ENCODE results near the gene TRIOBP. TPM values are rescaled to one million over a fixed set of nuclear protein-coding genes. Genes with fewer than 3 reads are reported as not detected.
"Not testable (repeated sequence)": the region's sequence is repeated elsewhere in the genome, so short reads cannot be mapped to it uniquely, and the experiment has no call there.

Gene TRIOBP
- polyA plus RNA-seq, 1 donor from 2014 or later = 16.1 TPM

DNA sequence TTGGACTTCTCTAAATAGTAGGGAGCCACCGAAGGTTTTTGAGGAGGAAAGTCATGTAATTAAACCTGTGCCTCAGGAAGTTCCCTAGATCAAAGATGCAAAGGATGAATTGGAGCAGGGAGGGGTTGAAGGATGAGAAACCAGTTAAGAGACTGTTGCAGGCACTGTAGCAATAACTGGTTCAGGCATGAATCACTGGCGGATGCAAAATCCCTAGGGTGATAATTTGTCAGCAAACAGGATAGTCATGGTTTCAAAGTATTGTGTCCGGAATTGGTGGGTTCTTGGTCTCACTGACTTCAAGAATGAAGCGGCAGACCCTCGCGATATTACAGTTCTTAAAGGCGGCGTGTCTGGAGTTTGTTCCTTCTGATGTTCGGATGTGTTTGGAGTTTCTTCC lies 19.9 kb downstream of the TRIOBP start:
- Mint-ChIP-seq H3K27ac (no peak overlapping the region), H3K9me3 (peaks cover 0 to 2% (median 0%) of the 10 kb centered on the region in 3 donors), H3K27me3 (no peaks in the 10 kb centered on the region), H3K4me1 (peaks cover 0 to 2% (median 0%) of the 10 kb centered on the region in 3 donors), H3K4me3 (no peak overlapping the region), H3K36me3 (peaks cover 5% of the 10 kb centered on the region)

DNA sequence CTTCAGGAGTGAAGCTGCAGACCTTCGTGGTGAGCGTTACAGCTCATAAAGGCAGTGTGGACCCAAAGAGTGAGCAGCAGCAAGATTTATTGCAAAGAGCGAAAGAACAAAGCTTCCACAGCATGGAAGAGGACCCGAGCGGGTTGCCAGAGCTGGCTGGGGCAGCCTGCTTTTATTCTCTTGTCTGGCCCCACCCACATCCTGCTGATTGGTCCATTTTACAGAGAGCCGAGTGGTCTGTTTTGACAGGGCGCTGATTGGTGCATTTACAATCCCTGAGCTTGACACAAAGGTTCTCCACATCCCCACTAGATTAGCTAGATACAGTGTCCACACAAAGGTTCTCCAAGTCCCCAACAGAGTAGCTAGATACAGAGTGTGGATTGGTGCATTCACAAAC lies 20.4 kb downstream of the TRIOBP start:
- not testable (repeated sequence) for H3K9me3 Mint-ChIP-seq, H3K4me1 Mint-ChIP-seq, H3K27ac Mint-ChIP-seq, H3K27me3 Mint-ChIP-seq, H3K36me3 Mint-ChIP-seq, H3K4me3 Mint-ChIP-seq

DNA sequence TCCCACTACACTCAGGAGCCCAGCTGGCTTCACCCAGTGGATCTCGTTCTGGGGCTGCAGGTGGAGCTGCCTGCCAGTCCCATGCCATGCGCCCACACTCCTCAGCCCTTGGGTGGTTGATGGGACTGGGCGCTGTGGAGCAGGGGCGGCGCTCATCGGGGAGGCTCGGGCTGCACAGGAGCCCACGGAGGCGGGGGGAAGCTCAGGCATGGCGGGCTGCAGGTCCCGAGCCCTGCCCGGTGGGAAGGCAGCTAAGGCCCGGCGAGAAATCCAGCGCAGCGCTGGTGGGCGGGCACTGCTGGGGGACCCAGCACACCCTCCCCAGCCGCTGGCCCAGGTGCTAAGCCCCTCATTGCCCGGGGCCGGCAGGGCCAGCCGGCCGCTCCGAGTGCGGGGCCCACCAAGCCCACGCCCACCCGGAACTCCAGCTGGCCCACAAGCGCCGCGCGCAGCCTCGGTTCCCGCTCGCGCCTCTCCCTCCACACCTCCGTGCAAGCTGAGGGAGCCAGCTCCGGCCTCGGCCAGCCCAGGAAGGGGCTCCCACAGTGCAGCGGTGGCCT lies 21.0 kb downstream of the TRIOBP start:
- H3K4me3 Mint-ChIP-seq, H3K36me3 Mint-ChIP-seq, H3K9me3 Mint-ChIP-seq, H3K27me3 Mint-ChIP-seq, H3K27ac Mint-ChIP-seq, H3K4me1 Mint-ChIP-seq: not testable (repeated sequence)

DNA sequence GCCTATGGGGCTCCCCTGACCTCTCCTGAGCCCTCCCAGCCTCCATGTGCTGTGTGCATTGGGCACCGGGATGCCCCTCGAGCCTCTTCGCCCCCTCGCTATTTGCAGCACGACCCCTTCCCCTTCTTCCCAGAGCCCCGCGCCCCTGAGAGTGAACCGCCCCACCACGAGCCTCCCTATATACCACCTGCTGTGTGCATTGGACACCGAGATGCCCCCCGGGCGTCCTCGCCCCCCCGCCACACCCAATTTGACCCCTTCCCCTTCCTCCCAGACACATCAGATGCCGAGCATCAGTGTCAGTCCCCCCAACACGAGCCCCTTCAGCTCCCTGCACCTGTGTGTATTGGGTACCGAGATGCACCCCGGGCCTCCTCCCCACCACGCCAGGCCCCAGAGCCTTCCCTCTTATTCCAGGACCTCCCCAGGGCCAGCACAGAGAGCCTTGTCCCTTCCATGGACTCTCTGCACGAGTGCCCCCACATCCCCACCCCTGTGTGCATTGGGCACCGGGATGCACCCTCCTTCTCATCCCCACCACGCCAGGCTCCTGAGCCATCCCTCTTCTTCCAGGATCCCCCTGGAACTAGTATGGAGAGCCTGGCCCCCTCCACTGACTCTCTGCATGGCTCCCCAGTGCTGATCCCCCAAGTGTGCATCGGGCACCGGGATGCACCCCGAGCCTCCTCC lies 28.8 kb downstream of the TRIOBP start:
- Mint-ChIP-seq H3K27me3 (no peaks in the 10 kb centered on the region), H3K9me3 (no peaks in the 10 kb centered on the region), H3K27ac (no peak overlapping the region), H3K4me3 (no peak overlapping the region), H3K4me1 (peaks cover 0 to 3% (median 0%) of the 10 kb centered on the region in 3 donors), H3K36me3 (no peaks in the 10 kb centered on the region)

DNA sequence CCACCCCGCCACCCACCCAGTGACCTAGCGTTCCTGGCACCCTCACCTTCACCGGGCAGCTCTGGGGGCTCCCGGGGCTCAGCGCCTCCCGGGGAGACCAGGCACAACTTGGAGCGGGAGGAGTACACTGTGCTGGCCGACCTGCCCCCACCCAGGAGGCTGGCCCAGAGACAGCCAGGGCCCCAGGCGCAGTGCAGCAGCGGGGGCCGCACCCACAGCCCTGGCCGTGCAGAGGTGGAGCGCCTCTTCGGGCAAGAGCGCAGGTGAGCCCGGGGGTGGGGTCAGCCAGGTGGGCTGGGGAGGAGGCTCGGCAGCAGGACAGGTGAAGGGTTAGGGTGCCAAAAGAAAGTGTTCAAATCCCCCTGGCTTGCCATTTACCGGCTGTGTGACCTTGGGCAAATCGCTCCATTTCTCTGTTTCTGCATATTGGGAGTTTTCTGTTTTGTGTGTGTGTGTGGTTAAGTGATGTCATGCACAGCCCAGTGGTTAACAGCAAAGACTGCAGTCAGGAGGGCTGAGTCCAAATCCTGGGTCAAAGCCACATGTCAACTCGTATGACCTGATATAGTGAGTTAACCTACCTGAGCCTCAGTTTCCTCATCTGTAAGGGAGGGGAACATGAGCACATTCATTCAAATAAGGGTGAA lies 29.5 kb downstream of the TRIOBP start:
- Mint-ChIP-seq H3K27me3 (no peaks in the 10 kb centered on the region), H3K27ac (no peak overlapping the region), H3K4me1 (peaks cover 0 to 3% (median 0%) of the 10 kb centered on the region in 3 donors), H3K4me3 (peak overlapping the region in 1 of 4 donors; percentile 7), H3K36me3 (no peaks in the 10 kb centered on the region), H3K9me3 (no peaks in the 10 kb centered on the region)

DNA sequence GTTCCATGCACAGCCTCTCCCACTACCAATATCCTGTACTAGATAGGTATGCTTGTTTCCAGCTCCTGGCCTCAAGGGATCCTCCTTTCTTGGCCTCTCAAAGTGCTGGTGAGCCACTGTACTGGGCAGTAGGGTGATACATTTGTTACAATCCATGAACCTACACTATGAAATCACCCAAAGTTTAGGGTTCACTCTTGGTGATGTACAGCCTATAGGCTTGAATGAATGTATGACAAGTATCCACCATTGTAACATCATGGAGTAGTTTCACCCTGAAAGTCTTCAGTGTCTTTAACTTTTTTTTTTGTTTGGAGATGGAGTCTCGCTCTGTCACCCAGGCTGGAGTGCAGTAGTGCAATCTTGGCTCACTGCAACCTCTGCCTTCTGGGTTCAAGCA lies 31.8 kb downstream of the TRIOBP start:
- H3K36me3 Mint-ChIP-seq = no peaks in the 10 kb centered on the region
- H3K27me3 Mint-ChIP-seq = no peaks in the 10 kb centered on the region
- no peaks in the 10 kb centered on the region for H3K9me3 Mint-ChIP-seq
- no peak overlapping the region for H3K27ac Mint-ChIP-seq
- H3K4me3 Mint-ChIP-seq = no peak overlapping the region
- H3K4me1 Mint-ChIP-seq = peaks cover 0 to 3% (median 0%) of the 10 kb centered on the region in 3 donors

DNA sequence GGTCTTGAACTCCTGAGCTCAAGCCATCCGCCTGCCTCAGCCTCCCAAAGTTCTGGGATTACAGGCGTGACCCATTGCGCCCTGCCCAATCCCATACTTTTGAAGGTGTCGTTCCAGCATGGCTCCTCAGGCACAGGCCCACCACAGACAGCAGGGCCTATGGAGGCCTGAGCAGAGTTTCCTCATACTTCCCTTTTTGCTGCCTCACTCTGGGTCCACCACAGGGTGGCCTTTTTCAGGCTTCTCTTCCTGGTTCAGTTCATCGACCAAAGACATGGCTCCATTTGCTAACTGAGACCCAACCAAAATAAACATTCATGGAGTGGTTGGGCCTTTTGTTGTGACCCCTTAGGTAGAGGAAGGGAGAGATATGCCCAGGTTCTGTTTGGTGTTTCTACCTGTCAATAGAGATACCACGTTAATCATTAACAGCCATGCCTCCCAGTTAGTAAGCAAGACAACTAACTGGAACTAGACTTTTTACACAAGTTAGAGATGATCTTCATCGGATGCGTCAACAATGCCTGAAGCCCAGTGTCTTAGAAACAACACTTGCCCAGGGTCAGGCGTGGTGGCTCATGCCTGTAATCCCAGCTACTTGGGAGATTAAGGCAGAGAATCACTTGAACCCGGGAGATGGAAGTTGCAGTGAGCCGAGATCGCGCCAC lies 35.1 kb downstream of the TRIOBP start:
- Mint-ChIP-seq H3K9me3 (no peaks in the 10 kb centered on the region), H3K27ac (no peak overlapping the region), H3K4me1 (no peaks in the 10 kb centered on the region), H3K4me3 (no peak overlapping the region), H3K27me3 (no peaks in the 10 kb centered on the region), H3K36me3 (no peaks in the 10 kb centered on the region)

DNA sequence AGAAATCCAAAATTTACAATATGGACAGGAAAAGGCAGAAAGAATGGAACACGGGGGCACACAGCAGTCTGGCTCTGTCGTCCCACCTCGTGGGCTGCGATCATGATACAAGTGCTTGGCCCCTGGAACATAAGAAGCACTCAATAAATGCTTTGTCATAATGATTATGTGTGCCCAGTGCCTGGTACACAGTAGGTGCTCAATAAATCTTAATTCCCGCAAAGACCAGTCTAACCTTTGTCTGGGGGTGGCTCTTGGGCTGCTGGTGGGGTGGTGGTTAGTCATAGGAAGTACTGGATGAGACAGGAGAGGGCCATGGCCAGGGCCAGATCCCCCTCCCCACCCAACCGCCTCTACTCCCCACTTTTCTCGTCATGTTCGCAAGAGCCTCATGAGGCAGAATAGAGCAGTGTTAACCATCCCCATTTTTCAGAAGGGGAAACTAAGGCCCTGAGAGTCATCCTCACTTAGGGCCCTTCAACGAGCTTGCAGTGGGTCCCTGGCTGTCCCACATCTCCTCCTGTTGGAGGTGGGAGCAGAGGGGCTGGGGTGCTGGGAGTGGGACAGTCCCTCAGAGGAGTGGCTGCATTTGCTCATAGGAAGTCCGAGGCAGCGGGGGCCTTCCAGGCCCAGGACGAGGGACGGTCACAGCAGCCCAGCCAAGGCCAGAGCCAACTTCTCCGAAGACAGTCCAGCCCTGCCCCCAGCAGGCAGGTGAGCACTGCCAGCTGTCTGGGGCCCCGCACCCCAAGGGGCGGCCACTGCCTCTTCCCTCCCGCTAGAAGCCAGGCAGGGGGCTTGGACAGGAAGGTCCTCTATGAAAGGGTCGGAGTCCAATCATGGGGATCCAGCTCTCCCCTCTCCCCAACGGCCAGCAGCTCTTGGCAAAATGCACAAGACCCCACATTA lies 36.1 kb downstream of the TRIOBP start:
- Mint-ChIP-seq H3K4me1 (peaks cover 0 to 1% (median 1%) of the 10 kb centered on the region in 3 donors), H3K9me3 (no peaks in the 10 kb centered on the region), H3K36me3 (no peaks in the 10 kb centered on the region), H3K27me3 (no peaks in the 10 kb centered on the region), H3K27ac (no peak overlapping the region), H3K4me3 (no peak overlapping the region)

DNA sequence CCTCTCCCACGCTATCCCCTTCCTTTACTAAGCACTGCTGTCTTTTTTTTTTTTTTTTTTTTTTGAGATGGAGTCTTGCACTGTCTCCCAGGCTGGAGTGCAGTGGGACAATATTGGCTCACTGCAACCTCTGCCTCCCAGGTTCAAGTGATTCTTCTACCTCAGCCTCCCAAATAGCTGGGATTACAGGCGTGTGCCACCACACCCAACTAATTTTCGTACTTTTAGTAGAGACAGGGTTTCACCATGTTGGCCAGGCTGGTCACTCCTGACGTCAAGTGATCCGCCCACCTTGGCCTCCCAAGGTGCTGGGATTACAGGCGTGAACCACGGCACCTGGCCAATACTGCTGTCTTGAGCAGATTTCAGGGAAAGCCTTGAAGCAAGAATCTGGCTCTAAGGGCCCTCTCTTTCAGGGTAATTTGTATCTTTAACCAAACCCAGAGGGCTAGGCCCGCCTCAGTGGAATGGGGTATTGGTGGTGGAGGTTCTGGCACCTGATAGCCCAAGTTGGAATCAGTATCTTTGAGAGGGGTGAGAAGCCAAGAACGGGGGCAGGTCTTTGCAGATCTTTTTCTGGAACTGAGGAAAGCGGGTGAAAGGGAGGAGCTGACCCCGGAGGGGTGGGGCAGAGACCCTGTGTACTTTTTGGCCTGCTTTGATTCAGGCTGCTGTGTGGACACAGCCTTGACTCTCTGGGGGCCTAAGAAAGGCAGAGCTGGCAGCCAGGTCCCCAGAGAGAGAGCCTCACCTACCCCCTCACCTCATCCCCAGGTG lies 37.0 kb downstream of the TRIOBP start:
- peaks cover under 1% of the 10 kb centered on the region for H3K36me3 Mint-ChIP-seq
- H3K4me1 Mint-ChIP-seq = peaks cover 0 to 1% (median 1%) of the 10 kb centered on the region in 3 donors
- peaks cover 0 to 2% (median 0%) of the 10 kb centered on the region in 3 donors for H3K9me3 Mint-ChIP-seq
- H3K27ac Mint-ChIP-seq = no peak overlapping the region
- no peak overlapping the region for H3K4me3 Mint-ChIP-seq
- no peaks in the 10 kb centered on the region for H3K27me3 Mint-ChIP-seq

DNA sequence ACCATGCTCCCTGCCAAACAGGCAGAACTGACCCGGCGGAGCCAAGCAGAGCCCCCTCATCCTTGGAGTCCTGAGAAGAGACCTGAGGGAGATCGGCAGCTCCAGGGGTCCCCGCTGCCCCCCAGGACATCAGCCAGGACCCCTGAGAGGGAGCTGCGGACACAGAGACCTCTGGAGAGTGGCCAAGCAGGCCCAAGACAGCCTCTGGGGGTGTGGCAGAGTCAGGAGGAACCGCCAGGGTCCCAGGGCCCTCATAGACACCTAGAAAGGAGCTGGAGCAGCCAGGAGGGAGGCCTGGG lies 37.5 kb downstream of the TRIOBP start:
- H3K36me3 Mint-ChIP-seq = peaks cover 1% of the 10 kb centered on the region
- no peak overlapping the region for H3K4me3 Mint-ChIP-seq
- peaks cover 0 to 2% (median 0%) of the 10 kb centered on the region in 3 donors for H3K9me3 Mint-ChIP-seq
- peaks cover 0 to 1% (median 1%) of the 10 kb centered on the region in 3 donors for H3K4me1 Mint-ChIP-seq
- H3K27me3 Mint-ChIP-seq = no peaks in the 10 kb centered on the region
- H3K27ac Mint-ChIP-seq = no peak overlapping the region

DNA sequence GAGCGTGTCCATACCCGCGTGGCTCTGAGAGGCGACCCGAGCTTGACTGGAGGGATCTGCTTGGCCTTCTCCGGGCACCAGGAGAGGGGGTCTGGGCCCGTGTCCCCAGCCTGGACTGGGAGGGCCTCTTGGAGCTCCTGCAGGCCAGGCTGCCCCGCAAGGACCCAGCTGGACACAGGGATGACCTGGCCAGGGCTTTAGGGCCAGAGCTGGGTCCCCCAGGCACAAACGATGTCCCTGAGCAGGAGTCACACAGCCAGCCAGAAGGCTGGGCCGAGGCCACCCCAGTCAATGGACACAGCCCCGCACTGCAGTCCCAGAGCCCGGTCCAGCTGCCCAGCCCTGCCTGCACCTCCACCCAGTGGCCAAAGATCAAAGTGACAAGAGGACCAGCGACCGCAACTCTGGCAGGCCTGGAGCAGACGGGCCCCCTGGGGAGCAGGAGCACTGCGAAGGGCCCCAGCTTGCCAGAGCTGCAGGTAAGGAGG lies 38.2 kb downstream of the TRIOBP start:
- Mint-ChIP-seq H3K4me1 (peaks cover 0 to 1% (median 1%) of the 10 kb centered on the region in 3 donors), H3K27ac (no peak overlapping the region), H3K36me3 (peaks cover 1% of the 10 kb centered on the region), H3K27me3 (no peaks in the 10 kb centered on the region), H3K4me3 (no peak overlapping the region), H3K9me3 (peaks cover 0 to 2% (median 0%) of the 10 kb centered on the region in 3 donors)

DNA sequence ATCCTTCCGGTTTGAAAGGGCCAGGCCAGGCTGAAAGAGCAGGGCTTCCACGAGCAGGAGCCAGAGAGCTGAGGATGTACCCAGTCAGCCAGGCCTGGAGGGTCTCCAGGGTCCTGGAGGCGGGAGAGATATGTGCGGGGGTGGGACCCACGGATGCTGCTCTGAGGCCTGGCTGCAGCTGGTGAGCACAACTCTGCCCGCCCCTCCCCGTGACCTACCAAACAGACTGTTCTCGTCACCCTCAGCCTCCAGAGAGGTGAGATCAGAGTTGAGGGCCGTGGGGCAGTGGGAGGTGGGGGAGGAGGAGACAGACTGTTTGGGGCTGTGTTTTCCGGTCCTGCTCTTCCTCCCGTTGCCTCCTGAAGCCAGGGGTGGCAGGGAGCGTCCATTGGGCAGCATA lies 42.2 kb downstream of the TRIOBP start:
- H3K36me3 Mint-ChIP-seq = peaks cover 1% of the 10 kb centered on the region
- no peak overlapping the region for H3K27ac Mint-ChIP-seq
- H3K9me3 Mint-ChIP-seq = peaks cover 0 to 2% (median 0%) of the 10 kb centered on the region in 3 donors
- H3K4me1 Mint-ChIP-seq = peaks cover 0 to 2% (median 1%) of the 10 kb centered on the region in 3 donors
- H3K4me3 Mint-ChIP-seq = peak overlapping the region in 1 of 4 donors; percentile 72
- no peaks in the 10 kb centered on the region for H3K27me3 Mint-ChIP-seq

DNA sequence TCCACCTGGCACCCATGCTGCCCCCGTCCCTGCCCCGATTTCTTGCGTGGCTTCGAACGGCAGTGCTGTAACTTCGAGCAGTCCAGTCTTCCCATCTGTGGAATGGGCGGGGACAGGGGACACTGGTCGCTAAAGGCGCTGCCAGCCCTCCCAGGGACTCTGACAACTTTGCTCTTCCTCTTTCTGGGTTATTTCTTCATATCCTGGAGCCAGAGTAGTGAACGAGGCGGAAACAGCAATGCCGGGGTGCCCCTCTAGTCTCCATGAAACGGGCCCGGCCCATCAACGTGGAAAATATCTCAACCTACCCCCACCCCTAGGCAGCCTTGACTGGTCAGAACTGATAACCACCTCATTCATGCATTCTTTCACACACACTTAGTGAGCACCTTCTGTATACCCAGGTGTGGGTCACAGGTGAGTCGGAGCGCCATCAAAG lies 42.8 kb downstream of the TRIOBP start:
- Mint-ChIP-seq H3K4me3 (no peak overlapping the region), H3K9me3 (peaks cover 0 to 2% (median 0%) of the 10 kb centered on the region in 3 donors), H3K36me3 (peaks cover 1% of the 10 kb centered on the region), H3K27ac (no peak overlapping the region), H3K27me3 (no peaks in the 10 kb centered on the region), H3K4me1 (peaks cover 0 to 3% (median 2%) of the 10 kb centered on the region in 3 donors)

Data from IgD-negative memory B cell (primary cell).